ENCODE results near the gene MCAM. TPM values are rescaled to one million over a fixed set of nuclear protein-coding genes. Genes with fewer than 3 reads are reported as not detected.

Gene MCAM
- total and polyA plus RNA-seq, 2 donors (not counting 3 experiments of a cell fraction or from before 2014, with no cell fraction given) = 1,027 to 2,543 TPM

DNA sequence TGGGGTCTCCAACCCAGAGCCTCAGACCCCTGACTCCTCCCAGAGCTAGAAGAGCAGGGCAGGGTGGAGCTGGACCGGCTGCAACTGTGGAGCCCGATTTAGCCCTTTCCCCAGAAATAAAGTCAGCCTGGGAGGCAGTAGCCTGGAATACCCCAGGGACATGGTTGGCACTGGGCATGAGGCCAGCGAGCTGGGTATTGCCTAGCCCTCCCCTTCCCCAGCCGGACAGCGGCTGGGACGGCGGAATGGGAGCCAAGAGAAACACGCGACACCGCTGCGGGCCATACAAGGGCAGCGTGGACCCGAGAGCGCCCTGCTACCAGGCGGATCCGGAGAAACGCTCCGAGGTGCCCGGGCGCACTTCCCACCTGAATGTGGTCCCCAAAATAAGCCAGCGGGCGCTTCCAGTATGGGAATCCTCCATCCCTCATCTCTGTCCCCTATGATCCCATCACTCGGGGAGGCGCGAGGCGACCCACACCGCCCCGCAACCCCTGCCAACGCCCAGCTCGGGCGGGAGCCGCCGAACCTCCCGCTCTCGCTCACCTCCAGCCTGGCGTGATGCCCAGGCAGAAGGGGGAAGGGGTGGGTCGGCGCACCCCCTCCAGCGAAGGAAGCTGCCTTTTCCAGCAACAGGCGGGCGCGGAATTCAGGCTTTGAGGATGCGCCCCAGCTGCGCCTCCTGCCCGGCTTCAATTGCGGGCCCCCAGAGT is 758 bp downstream of the MCAM start:
- peak; percentile 42 for DNase-seq (ENCODE audit: low read depth, low spot score)
- FAIRE-seq = no peak
- H3K79me2 ChIP-seq (ENCODE audit: control insufficient read depth, insufficient read depth, low read length) = peaks cover 61% of the 10 kb centered on the region
- H3K9ac ChIP-seq (replicated peaks; ENCODE audit: extremely low read depth, insufficient read depth, low read length) = peak overlapping the region; percentile 81
- no peaks in the 10 kb centered on the region for H3K27me3 ChIP-seq (ENCODE audit: control insufficient read depth in 2 of 2, insufficient read depth in 2 of 2, low read length in 2 of 2)
- H3K36me3 ChIP-seq (ENCODE audit: control insufficient read depth in 2 of 2, extremely low read depth in 1 of 2, insufficient read depth in 2 of 2, low read length in 2 of 2) = peaks cover 9 to 32% of the 10 kb centered on the region in 2 experiments
- H2AFZ ChIP-seq (ENCODE audit: low read depth, low read length) = no peak overlapping the region
- intact Hi-C loops (cut with micrococcal nuclease) (loop anchor here (5.0 kb wide), 2 partner anchors 249 to 404 kb away; partner anchors contain the start of gene VPS11), dilution Hi-C loops (cut with MboI; ENCODE audit: extremely low pct_ligation_motif_present, low sequenced_read_pairs) (no loop called here)
- peak overlapping the region; percentile 62 for H3K4me2 ChIP-seq (ENCODE audit: insufficient read depth, low read length)
- no peaks in the 10 kb centered on the region for H3K9me3 ChIP-seq (replicated peaks; ENCODE audit: control insufficient read depth, insufficient read depth, low read length)
- H3K27ac ChIP-seq (ENCODE audit: insufficient read depth, low read depth, low read length) = peak overlapping the region; percentile 80
- CTCF ChIA-PET = interaction anchor here (3.0 to 15.9 kb wide), 3 partner anchors 8 to 23 kb away, joined by 22 to 301 read pairs (median 136); partner anchors contain the start of gene C1QTNF5
- H3K9me1 ChIP-seq (replicated peaks; ENCODE audit: control insufficient read depth, extremely low read depth, insufficient read depth, low read length) = no peaks in the 10 kb centered on the region
- peak overlapping the region; percentile 87 to 93 (median 89) for H3K4me3 ChIP-seq (replicated peaks in 1 of 3; ENCODE audit: insufficient read depth in 1 of 3, low read depth in 1 of 3, low read length in 3 of 3)
- POLR2A ChIA-PET = interaction anchor here (1.2 to 2.6 kb wide), 6 partner anchors 8 to 221 kb away, joined by 3 to 18 read pairs (median 5); partner anchors contain the start of gene DPAGT1
- TF ChIP-seq POLR2A (IDR thresholded peaks at IDR 0.05; ENCODE audit: low read depth, low read length) (no peak), GATA2 (IDR thresholded peaks at IDR 0.05; ENCODE audit: insufficient read depth, insufficient read length, low read depth, low read length) (no peak), MYC (IDR thresholded peaks at IDR 0.05; ENCODE audit: low read depth, low read length) (no peak)
- no peaks in the 10 kb centered on the region for H4K20me1 ChIP-seq (replicated peaks; ENCODE audit: control insufficient read depth, extremely low read depth, insufficient read depth, low read length)
- BruUV-seq (replicated peaks) = TSS peak; percentile 28
- peaks cover 52% of the 10 kb centered on the region for H3K4me1 ChIP-seq (ENCODE audit: control insufficient read depth, extremely low read depth, insufficient read depth, low read length)

DNA sequence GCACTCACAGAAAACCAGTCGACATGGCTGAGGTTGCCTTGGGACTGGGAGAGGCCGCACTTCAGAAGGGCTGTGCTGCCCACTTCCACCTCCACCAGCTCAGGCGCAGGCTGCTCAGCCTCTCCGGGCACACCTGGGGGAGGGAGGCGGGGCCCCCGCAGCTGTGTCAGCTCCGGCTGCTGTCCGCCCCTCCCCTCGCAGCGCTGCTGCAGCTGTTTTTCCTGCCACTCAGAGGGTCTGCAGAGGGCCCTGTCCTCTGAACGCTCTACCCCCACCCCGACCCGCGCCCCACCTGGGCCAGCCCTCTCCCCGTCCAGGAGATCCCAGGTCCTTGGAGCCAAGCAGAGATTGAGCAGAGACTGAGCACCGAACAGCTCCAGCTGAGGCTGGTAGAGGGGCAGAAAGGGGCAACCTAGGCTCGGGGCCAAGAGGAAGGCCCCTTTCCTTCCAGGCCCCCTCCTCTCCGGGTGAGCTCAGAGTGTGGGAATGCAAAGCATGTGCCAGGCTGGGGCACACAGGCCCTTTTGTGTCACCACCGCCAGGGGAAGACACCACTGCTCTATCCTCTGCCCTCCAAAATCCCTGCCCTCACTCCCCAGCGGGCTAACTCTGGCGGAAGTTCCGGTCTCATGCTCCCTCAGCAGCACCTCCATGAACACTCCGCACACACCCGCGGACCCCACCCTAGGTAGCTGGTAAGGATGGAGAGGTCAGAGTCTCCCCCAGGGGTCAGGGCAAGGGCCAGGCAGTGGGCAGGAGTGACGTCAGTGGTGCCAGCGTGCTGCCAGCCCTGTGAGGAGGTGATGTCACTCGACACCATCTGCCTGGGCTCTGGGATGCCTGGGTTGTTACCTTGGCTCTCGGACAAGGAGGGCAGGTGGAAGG is 1.6 kb downstream of the MCAM start:
- Histone ChIP-seq H3K4me2 (ENCODE audit: insufficient read depth, low read length) (peak overlapping the region; percentile 62), H3K9me3 (replicated peaks; ENCODE audit: control insufficient read depth, insufficient read depth, low read length) (no peaks in the 10 kb centered on the region), H3K79me2 (ENCODE audit: control insufficient read depth, insufficient read depth, low read length) (peaks cover 64% of the 10 kb centered on the region), H3K9ac (replicated peaks; ENCODE audit: extremely low read depth, insufficient read depth, low read length) (peak overlapping the region; percentile 81), H2AFZ (ENCODE audit: low read depth, low read length) (no peak overlapping the region), H3K27me3 (ENCODE audit: control insufficient read depth in 2 of 2, insufficient read depth in 2 of 2, low read length in 2 of 2) (no peaks in the 10 kb centered on the region), H3K9me1 (replicated peaks; ENCODE audit: control insufficient read depth, extremely low read depth, insufficient read depth, low read length) (no peaks in the 10 kb centered on the region), H3K4me1 (ENCODE audit: control insufficient read depth, extremely low read depth, insufficient read depth, low read length) (peaks cover 44% of the 10 kb centered on the region), H3K36me3 (ENCODE audit: control insufficient read depth in 2 of 2, extremely low read depth in 1 of 2, insufficient read depth in 2 of 2, low read length in 2 of 2) (peaks cover 14 to 40% of the 10 kb centered on the region in 2 experiments), H3K4me3 (replicated peaks in 1 of 3; ENCODE audit: insufficient read depth in 1 of 3, low read depth in 1 of 3, low read length in 3 of 3) (peak overlapping the region; percentile 87 to 93 (median 89)), H4K20me1 (replicated peaks; ENCODE audit: control insufficient read depth, extremely low read depth, insufficient read depth, low read length) (no peaks in the 10 kb centered on the region), H3K27ac (ENCODE audit: insufficient read depth, low read depth, low read length) (peak overlapping the region; percentile 80)
- FAIRE-seq (peak; percentile 77), DNase-seq (ENCODE audit: low read depth, low spot score) (peak; percentile 49)
- intact Hi-C loops (cut with micrococcal nuclease) = loop anchor here (1.0 to 5.0 kb wide), 3 partner anchors 8 to 403 kb away; partner anchors contain the start of gene VPS11
- BruUV-seq (replicated peaks) = no TSS peak
- ChIA-PET CTCF (interaction anchor here (0.7 to 15.9 kb wide), 7 partner anchors 8 to 59 kb away, joined by 3 to 301 read pairs (median 5); partner anchors contain the start of genes C1QTNF5 and RNF26), POLR2A (interaction anchor here (1.0 to 1.1 kb wide), 2 partner anchors 9 to 23 kb away, joined by 4 to 6 read pairs; no protein-coding TSS in a partner anchor)
- dilution Hi-C loops (cut with MboI; ENCODE audit: extremely low pct_ligation_motif_present, low sequenced_read_pairs) = no loop called here
- TF ChIP-seq FOS (IDR thresholded peaks at IDR 0.05; ENCODE audit: borderline replicate concordance, insufficient read depth, low read length) (peak; percentile 42), POLR2A (IDR thresholded peaks at IDR 0.05; ENCODE audit: low read depth, low read length) (no peak), JUN (IDR thresholded peaks at IDR 0.05; ENCODE audit: borderline replicate concordance, insufficient read depth, insufficient read length, low read depth) (no peak), POLR2AphosphoS5 (IDR thresholded peaks at IDR 0.05; ENCODE audit: insufficient read depth, low read depth, low read length) (peak; percentile 36), MYC (IDR thresholded peaks at IDR 0.05; ENCODE audit: low read depth, low read length) (no peak)
- TF ChIP-seq, protein P1, sequence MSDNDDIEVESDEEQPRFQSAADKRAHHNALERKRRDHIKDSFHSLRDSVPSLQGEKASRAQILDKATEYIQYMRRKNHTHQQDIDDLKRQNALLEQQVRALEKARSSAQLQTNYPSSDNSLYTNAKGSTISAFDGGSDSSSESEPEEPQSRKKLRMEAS (IDR thresholded peaks at IDR 0.05; ENCODE audit: insufficient read depth, insufficient read length) = no peak
- TF ChIP-seq, protein P2, sequence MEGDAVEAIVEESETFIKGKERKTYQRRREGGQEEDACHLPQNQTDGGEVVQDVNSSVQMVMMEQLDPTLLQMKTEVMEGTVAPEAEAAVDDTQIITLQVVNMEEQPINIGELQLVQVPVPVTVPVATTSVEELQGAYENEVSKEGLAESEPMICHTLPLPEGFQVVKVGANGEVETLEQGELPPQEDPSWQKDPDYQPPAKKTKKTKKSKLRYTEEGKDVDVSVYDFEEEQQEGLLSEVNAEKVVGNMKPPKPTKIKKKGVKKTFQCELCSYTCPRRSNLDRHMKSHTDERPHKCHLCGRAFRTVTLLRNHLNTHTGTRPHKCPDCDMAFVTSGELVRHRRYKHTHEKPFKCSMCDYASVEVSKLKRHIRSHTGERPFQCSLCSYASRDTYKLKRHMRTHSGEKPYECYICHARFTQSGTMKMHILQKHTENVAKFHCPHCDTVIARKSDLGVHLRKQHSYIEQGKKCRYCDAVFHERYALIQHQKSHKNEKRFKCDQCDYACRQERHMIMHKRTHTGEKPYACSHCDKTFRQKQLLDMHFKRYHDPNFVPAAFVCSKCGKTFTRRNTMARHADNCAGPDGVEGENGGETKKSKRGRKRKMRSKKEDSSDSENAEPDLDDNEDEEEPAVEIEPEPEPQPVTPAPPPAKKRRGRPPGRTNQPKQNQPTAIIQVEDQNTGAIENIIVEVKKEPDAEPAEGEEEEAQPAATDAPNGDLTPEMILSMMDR (IDR thresholded peaks at IDR 0.05; ENCODE audit: extremely low read depth in 1 of 2, insufficient read depth in 1 of 2, low read depth in 1 of 2, low read length in 2 of 2) = peak; percentile 16 to 46

Data from endothelial cell of umbilical vein (primary cell).